Stimulated activated naive CD4-positive, alpha-beta T cell (primary cell): Measurements from ENCODE around the gene LRRC28.
A peak's percentile ranks its signal among the peaks of the same experiment; 100 is the strongest.
"Not testable (repeated sequence)": the region's sequence is repeated elsewhere in the genome, so short reads cannot be mapped to it uniquely, and the experiment has no call there.

Experiments used
- DNase-seq, 6 experiments: peaks; one replicate each; lab custom pipeline; 2025; lab: John Stamatoyannopoulos, UW

LRRC28 gene

GRCh38 chr15:99250857-99251841, at the start of gene LRRC28:
Gene LRRC28 (plus strand): TSS chr15:99251481. CDS start chr15:99255958, 4,477 bp downstream.
- DNase-seq: peak; percentile 86 to 92 (median 90)

GRCh38 chr15:99202176-99202552, 49.1 kb upstream of the LRRC28 start:
- DNase-seq: no peak

- DNase-seq: no peak
Measured at GRCh38 chr15:99207672-99208071, 43.6 kb upstream of the LRRC28 start.

GRCh38 chr15:99209326-99209725, 42.0 kb upstream of the LRRC28 start:
- DNase-seq: no peak

GRCh38 chr15:99210334-99210733, 40.9 kb upstream of the LRRC28 start:
- DNase-seq: no peak

DNA sequence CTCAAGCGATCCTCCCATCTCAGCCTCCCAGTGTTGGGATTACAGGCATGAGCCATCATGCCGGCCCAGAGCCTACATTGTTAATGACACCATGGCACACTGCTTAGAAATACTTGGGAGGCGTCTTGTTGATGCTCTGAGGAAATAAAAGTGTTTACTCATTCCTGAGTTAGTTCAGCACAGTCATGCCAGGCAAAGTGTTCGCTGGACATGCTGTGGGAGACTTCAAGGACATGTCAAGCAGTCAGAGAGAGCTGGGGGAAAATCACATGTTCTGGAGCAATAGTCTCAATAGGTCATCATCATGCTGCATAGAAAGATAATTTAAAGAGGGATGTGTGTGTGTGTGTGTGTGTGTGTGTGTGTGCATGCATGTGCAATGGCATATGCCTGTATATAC, 39.4 kb upstream of the LRRC28 start:
- DNase-seq: no peak

DNA sequence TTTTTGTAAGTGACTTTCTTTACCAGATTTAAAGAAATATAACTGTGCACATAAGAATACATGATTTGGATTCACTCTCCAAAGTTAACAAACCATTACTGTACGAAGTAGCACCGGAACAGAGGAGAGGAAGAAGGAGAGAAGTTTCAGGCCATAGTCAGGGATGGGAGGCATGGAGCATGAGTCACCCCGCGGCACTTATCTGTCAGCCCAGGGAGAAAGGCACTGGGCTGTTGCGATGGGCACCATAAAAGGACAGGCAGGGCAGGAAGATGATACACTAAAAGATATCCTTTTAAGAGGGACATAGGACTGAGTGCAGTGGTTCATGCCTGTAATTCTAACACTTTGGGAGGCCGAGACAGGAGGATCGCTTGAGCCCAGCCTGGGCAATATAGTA, 38.9 kb upstream of the LRRC28 start:
- no peak for DNase-seq

DNA sequence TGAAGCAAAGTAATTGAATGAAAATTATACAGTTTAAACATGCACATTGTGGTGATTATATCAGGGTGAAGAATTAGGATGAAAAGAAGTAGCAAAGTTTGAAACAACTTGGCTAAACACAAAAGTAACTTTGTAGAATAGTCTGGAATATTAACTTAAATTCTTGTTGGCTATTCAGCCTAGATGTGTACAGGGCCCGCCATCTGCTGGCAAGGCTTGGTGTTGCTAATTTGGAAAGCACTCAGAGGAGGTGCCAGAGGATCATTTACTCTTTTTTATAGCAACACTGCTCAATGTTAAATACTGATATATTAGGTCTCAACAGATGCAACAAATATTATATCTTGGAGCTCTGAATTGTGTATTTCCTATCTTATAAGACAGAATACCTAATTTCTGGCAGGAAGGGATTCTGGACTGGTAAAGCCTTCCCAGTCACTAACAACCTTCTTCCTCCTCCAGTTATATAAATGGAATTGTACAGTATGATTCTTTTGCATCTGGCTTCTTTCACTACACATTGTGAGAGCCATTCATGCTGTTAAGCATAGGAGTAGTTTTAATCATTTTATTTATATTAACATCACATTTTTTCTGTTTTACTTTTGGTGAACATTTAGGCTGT, 38.0 kb upstream of the LRRC28 start:
- peak in 5 of 6 experiments; percentile 8 to 35 (median 25) for DNase-seq

GRCh38 chr15:99224372-99225214, 26.7 kb upstream of the LRRC28 start:
- no peak for DNase-seq

DNA sequence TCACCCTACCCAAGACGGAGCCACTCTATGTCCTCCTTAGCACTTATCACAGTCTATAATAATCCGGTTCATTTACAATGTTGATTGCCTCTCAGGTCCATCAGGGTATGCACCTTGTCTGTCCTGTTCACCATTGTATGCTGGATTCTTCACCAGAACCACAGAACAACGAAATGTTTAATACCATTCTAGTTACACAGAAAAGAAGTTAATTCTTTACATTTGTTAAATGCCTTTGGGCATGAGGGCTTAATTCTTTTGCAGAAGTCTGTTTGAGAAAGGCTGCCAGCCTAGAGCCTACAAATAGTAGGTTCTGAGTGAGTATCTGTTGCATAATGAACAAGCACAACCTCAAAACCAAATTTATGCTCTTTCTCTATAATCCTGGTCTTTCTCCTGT, 24.5 kb upstream of the LRRC28 start:
- DNase-seq: no peak

- DNase-seq: no peak
Measured at GRCh38 chr15:99228120-99228770, 23.0 kb upstream of the LRRC28 start.

DNA sequence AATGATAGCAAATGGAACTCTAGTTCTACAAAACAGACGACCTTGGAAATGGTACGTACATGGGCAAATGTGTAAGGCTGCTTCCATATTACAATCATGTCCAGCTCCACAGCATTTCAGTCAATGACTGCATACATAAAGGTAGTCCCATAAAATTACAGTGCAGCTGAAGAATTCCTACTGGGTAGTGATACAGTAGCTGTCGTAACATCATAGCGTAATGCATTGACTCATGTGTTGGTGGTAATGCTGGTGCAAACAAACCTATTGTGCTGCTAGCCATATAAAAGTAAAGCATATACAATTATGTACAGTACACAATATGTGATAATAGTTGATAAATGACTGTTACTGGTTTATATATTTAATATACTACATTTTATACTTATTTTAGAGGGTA, 20.4 kb upstream of the LRRC28 start:
- DNase-seq: no peak

DNA sequence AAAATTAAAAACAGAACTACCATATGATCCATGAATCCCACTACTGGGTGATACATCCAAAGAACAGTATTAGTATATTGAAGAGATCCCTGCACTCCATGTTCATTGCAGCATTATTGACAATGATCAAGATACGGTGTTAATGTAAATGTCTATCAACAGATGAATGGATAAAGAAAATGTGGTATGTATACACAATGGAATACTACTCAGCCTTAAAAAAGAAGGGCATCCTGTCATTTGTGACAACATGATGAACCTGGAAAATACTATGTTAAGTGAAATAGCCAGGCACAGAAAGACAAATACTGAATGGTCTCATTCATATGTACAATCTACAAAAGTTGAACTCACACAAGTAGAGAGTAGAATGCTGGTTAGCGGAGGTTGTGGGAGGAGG, 18.5 kb upstream of the LRRC28 start:
- no peak for DNase-seq

DNA sequence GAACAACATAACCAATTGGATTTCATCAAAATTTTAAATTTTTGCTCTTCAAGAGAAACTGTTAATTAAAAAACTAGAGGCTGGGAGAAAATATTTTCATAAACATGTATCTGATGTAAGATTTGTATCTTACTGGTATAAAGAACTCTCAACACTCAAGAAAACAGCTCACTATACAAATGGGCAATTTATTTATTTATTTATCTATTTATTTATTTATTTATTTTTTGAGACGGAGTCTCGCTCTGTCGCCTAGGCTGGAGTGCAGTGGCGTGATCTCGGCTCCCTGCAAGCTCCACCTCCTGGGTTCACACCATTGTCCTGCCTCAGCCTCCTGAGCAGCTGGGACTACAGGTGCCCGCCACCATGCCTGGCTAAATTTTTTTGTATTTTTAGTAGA, 17.1 kb upstream of the LRRC28 start:
- DNase-seq: not testable (repeated sequence)

GRCh38 chr15:99238849-99239248, 12.4 kb upstream of the LRRC28 start:
- DNase-seq: no peak

DNA sequence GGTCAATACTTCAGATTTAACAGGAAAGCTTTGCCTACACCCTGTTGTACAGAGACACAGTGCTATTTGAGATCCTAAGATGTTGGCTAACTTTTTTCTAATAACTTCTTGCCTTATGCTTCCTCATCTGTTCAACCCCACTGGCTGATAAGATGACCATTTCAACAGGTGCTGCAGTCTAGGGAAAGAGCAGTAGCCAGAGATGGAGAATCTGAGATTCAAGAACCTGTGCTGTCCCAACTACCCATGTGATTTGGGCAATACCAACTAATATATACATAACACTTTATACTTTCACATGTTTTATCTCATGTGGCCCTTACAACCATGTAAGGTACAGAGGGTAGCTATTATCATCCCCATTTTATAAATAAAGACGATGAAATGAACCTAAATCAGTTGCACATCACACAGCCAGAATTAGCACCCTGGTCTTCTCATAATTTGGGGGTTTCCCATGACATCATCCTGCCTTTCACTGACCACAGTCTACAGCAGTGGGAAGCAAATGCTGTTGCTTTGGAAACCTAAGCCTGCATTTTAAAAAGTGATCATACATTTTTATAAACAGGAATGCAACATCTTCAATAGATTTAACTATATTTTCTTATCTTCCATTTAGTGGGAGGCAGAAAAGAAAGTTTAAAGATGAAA, 11.6 kb upstream of the LRRC28 start:
- DNase-seq: no peak

- no peak for DNase-seq
Measured at GRCh38 chr15:99241752-99242151, 9.5 kb upstream of the LRRC28 start.

DNA sequence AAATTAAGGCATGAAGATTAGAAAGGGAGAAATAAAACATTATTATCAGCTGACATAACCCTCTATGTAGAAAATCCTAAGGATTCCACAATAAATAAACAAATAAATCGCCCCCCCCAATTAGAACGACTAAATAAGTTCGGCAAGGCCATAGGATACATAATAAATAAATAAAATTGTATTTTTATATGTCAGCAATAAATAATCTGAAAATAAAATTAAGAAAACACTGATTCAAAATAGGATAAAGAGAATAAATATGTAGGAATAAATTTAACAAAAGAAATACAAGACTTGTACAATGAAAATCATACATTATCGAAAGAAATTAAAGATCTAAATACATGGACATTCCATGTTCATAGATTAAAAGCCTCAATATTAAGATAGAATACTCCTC, 7.0 kb upstream of the LRRC28 start:
- no peak for DNase-seq

- no peak for DNase-seq
Measured at GRCh38 chr15:99247062-99247461, 4.2 kb upstream of the LRRC28 start.

DNA sequence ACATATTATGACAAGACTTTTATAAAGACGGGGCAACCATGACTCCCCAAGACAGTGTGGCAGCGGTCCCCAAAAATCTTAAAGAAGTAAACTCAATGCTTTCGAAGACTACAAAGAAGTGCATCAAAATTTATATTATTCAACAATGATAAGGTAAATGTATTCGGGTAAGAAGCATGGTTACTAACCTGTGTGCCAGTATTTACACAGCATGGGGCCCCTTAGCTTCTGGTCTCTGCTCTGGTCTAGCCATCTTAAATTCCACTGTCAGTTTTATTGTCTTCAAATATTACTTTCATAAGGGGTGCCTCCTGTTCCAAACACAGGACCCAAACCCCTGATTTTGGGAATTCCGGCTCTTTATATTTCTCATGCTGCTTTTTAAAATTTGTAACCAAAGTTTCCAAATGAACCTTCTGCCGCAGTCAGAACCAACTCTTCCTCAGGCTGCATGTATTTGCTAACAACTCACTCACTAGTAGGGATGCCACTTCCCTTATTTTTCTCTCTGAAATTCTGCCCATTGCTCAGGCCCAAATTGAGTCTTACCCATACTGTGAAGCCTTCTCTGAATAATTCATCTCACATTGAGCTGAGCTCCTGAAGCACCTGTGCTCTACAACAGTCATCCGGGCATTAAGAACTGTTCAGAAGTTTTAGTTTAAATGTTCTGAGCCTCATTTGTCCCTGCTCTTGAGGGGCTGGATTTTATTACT, 3.1 kb upstream of the LRRC28 start:
- DNase-seq: no peak
